Measurements from ENCODE around the gene FAXC.

DNA sequence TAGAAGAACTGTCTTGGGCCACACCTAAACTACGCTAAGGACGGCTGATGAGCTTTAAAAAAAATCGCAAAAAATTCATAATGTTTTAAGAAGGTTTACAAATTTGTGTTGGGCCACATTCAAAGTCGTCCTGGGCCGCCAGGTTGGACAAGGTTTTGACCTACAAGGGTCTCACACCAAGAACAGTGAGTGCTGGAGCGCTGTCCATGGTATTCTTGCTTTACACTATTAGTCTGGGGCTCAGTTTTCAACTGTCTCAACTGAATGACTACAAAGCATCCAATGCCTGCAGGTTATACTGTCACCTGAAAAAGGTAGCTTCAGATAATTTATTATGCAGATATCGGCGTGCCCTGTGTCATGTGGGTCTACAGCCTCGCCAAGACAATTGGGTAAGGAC is 3.7 kb upstream of the FAXC start:
- TF ChIP-seq POLR2AphosphoS5 (IDR thresholded peaks at IDR 0.05; ENCODE audit: insufficient read depth in 1 of 2, low read depth in 1 of 2) (no peak), POLR2A (IDR thresholded peaks at IDR 0.05) (no peak)
- TF ChIP-seq, protein P1, sequence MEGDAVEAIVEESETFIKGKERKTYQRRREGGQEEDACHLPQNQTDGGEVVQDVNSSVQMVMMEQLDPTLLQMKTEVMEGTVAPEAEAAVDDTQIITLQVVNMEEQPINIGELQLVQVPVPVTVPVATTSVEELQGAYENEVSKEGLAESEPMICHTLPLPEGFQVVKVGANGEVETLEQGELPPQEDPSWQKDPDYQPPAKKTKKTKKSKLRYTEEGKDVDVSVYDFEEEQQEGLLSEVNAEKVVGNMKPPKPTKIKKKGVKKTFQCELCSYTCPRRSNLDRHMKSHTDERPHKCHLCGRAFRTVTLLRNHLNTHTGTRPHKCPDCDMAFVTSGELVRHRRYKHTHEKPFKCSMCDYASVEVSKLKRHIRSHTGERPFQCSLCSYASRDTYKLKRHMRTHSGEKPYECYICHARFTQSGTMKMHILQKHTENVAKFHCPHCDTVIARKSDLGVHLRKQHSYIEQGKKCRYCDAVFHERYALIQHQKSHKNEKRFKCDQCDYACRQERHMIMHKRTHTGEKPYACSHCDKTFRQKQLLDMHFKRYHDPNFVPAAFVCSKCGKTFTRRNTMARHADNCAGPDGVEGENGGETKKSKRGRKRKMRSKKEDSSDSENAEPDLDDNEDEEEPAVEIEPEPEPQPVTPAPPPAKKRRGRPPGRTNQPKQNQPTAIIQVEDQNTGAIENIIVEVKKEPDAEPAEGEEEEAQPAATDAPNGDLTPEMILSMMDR (IDR thresholded peaks at IDR 0.05), result no peak
